Heart right ventricle (tissue), 16 donors: ENCODE data around the gene ALG12. TPM values are rescaled to one million over a fixed set of nuclear protein-coding genes. Genes with fewer than 3 reads are reported as not detected.

Source experiments
- ATAC-seq, 8 donors: fragments of 200-7000 bp; cut with Tn5 transposase; one replicate each; pipeline ENCODE4 v1.9.1; 2020; ENCODE audit warnings: mild to moderate bottlenecking in 8 of 8, moderate library complexity in 8 of 8, moderate number of reproducible peaks in 1 of 8
- DNase-seq, 2 donors: peaks; one replicate each; pipeline ENCODE4 v3.0.0-alpha.2; 2020
- H3K27ac ChIP-seq, 10 donors: fragments of 200-600 bp; sonication (generic) in 2 of 10; one replicate each; pipeline versions ENCODE4 v1.5.0 to v1.8.0; 2020 to 2022; ENCODE audit warnings: mild to moderate bottlenecking in 3 of 10
- H3K27me3 ChIP-seq, 7 donors: fragments of 200-600 bp; one replicate each; pipeline ENCODE4 v1.8.0; 2021 to 2022; ENCODE audit warnings: mild to moderate bottlenecking in 2 of 7
- H3K36me3 ChIP-seq, 9 donors: fragments of 200-600 bp; sonication (generic) in 1 of 9; one replicate each; pipeline versions ENCODE4 v1.5.0 to v1.8.0; 2020 to 2022; ENCODE audit warnings: mild to moderate bottlenecking in 2 of 9
- H3K4me1 ChIP-seq, 9 donors: fragments of 200-600 bp; sonication (generic) in 1 of 9; one replicate each; pipeline versions ENCODE4 v1.5.0 to v1.8.0; 2020 to 2022; ENCODE audit warnings: mild to moderate bottlenecking in 4 of 9
- H3K4me3 ChIP-seq, 10 donors: fragments of 200-600 bp; sonication (generic) in 2 of 10; one replicate each; pipeline versions ENCODE4 v1.5.0 to v1.8.0; 2020 to 2022; ENCODE audit warnings: mild to moderate bottlenecking in 7 of 10, moderate library complexity in 2 of 10
- H3K9me3 ChIP-seq, 11 donors: fragments of 200-600 bp in 10 of 11; sonication (generic) in 2 of 11; one replicate each; pipeline versions ENCODE4 v1.5.0 to v1.8.0; 2013 to 2022; ENCODE audit warnings: mild to moderate bottlenecking in 2 of 11, control low read depth in 1 of 11, moderate library complexity in 1 of 11
- CTCF ChIP-seq, 9 donors: fragments of 200-600 bp; sonication (generic) in 2 of 9; IDR thresholded peaks; one replicate each; pipeline versions ENCODE4 v1.5.0 to v1.8.0; 2021 to 2022; ENCODE audit warnings: antibody characterized with exemption in 9 of 9, mild to moderate bottlenecking in 5 of 9, moderate library complexity in 1 of 9
- whole genome bisulfite sequencing, 2 donors: extraction: QIAGEN DNeasy Blood & Tissue Kit; methylation state at CpG; one replicate each; pipeline ENCODE4 v1.1.7; 2013; ENCODE audit warnings: inconsistent platforms in 1 of 2; 5-methylcytosine and 5-hydroxymethylcytosine counted together
- intact Hi-C, 10 donors: fragments of 100-400 bp; cut with DNase I; formaldehyde crosslinking; loops; one replicate each; pipeline versions ENCODE4 v1.11.1 to v1.14.2; 2022
- polyA plus RNA-seq, 2 donors: library from polyadenylated mRNA; stranded (reverse); fragments of 200-250 nt; gene quantifications; one replicate each; pipeline ENCODE4 v1.2.3, GENCODE V29; 2013
- total RNA-seq, 10 donors: library from RNA; stranded (reverse); fragmentation: NEBNext Ultra II Directional in 3 of 10; extraction: Animal tissue kit (Norgen Biotek cat#: 25700) in 3 of 10; gene quantifications; one replicate each; pipeline versions ENCODE4 v1.2.1 to v1.2.4, GENCODE V29; 2021 to 2023
- donor health status: Arrhythmogenic right ventricular cardiomyopathy.
- donor health status: ischemic (EF 13 %, LVEDD 7.1; RV severe dilation, severe dysfunction).
- donor health status: healthy with polysubstance abuse.
- donor health status: DM: no; HTN: yes; CAD: no.
- donor health status: DM: no; HTN: no; CAD: no.
- donor health status: ischemic (EF 25% LVEDD 6.9; RV normal size, moderate dysfunction).
- donor health status: ischemic (EF 25% LVEDD 5.7; RV mildly dilated, moderate dysfunction).
- donor health status: healthy.
- donor health status: DM: yes; HTN: yes; CAD: no.
- donor health status: Ischemic cardiomyopathy.
- donor health status: ischemic (EF 35%, LVEDD 5.7; RV mildly dilated, moderate dysfunction).
- donor health status: nonischemic (EF 11% LVEDD 7.7; RV severe dilation, severe dysfunction).
- donor health status: DM: yes; HTN: yes; CAD: no.
- donor health status: PGD.
- donor health status: ischemic (EF 29% LVEDD 5.4; RV normal size, mild dysfunction).
- donor health status: nonischemic (EF 23%, LVEDD 6.1; RV moderate dilation, normal function).

Gene ALG12
- total and polyA plus RNA-seq, 12 donors: 9.6 to 19.8 (median 14.1) TPM

GRCh38 chr22:49944399-49944891 lies 26.2 kb upstream of the ALG12 start:
- no peak for TF ChIP-seq CTCF (IDR thresholded peaks at IDR 0.05)
- no peak for ATAC-seq
- H3K4me3 ChIP-seq: peak overlapping the region in 1 of 10 donors; percentile 24
- H3K4me1 ChIP-seq: peaks cover 0 to 12% (median 4%) of the 10 kb centered on the region in 9 donors
- no peaks in the 10 kb centered on the region for H3K9me3 ChIP-seq
- H3K27ac ChIP-seq: peak overlapping the region in 2 of 10 donors; percentile 2 to 65
- intact Hi-C loops: no loop called here
- no peaks in the 10 kb centered on the region for H3K36me3 ChIP-seq
- H3K27me3 ChIP-seq: no peaks in the 10 kb centered on the region
- DNase-seq: no peak
- WGBS, 2 donors: 96% methylated on average over 13 of the region's 13 CpGs

GRCh38 chr22:49943771-49944398 lies 25.6 kb upstream of the ALG12 start:
- intact Hi-C loops: no loop called here
- no peaks in the 10 kb centered on the region for H3K9me3 ChIP-seq
- DNase-seq (no peak), ATAC-seq (no peak)
- no peaks in the 10 kb centered on the region for H3K36me3 ChIP-seq
- peak overlapping the region in 1 of 10 donors; percentile 24 for H3K4me3 ChIP-seq
- WGBS, 2 donors: 87 to 90% methylated on average over 25 of the region's 25 CpGs
- no peaks in the 10 kb centered on the region for H3K27me3 ChIP-seq
- H3K27ac ChIP-seq: peak overlapping the region in 2 of 10 donors; percentile 2 to 65
- TF ChIP-seq CTCF (IDR thresholded peaks at IDR 0.05): no peak
- peaks cover 0 to 14% (median 7%) of the 10 kb centered on the region in 9 donors for H3K4me1 ChIP-seq

- no peaks in the 10 kb centered on the region for H3K27me3 ChIP-seq
- ATAC-seq: no peak
- TF ChIP-seq CTCF (IDR thresholded peaks at IDR 0.05): no peak
- DNase-seq: no peak
- 91 to 93% methylated on average over 11 of the region's 11 CpGs for WGBS, 2 donors
- H3K4me3 ChIP-seq: no peak overlapping the region
- H3K4me1 ChIP-seq: peaks cover 2 to 17% (median 7%) of the 10 kb centered on the region in 9 donors
- H3K36me3 ChIP-seq: no peaks in the 10 kb centered on the region
- H3K27ac ChIP-seq: no peak overlapping the region
- intact Hi-C loops: no loop called here
- no peaks in the 10 kb centered on the region for H3K9me3 ChIP-seq
These were observed 25.1 kb upstream of the ALG12 start for GRCh38 chr22:49943405-49943765.

GRCh38 chr22:49942565-49943404 lies 24.5 kb upstream of the ALG12 start:
- intact Hi-C loops: no loop called here
- DNase-seq (no peak), ATAC-seq (no peak)
- 94 to 95% methylated on average over 19 to 21 of the region's 21 CpGs for WGBS, 2 donors
- no peak overlapping the region for H3K27ac ChIP-seq
- no peaks in the 10 kb centered on the region for H3K36me3 ChIP-seq
- H3K4me1 ChIP-seq: peaks cover 7 to 23% (median 13%) of the 10 kb centered on the region in 9 donors
- no peak for TF ChIP-seq CTCF (IDR thresholded peaks at IDR 0.05)
- H3K4me3 ChIP-seq: no peak overlapping the region
- H3K27me3 ChIP-seq: no peaks in the 10 kb centered on the region
- H3K9me3 ChIP-seq: no peaks in the 10 kb centered on the region
